IPS DF 6.9 (cell line): ENCODE results near the gene CCDC57.

ENCODE experiments used
- DNase-seq: peaks from one replicate; pipeline ENCODE4 v3.0.0-alpha.2; 2013; ENCODE audit warnings: low read depth, low spot score
- H3K27ac ChIP-seq: one replicate; pipeline ENCODE4 v1.5.1; 2013; ENCODE audit warnings: low read length, control low read depth
- H3K27me3 ChIP-seq: 2 replicates; pipeline ENCODE4 v1.6.1; 2013; ENCODE audit warnings: mild to moderate bottlenecking, low read length; ENCODE audit not compliant: control insufficient read depth, insufficient read depth
- H3K36me3 ChIP-seq: 2 replicates; pipeline ENCODE4 v1.6.1; 2013; ENCODE audit warnings: low read length; ENCODE audit not compliant: control insufficient read depth, insufficient read depth
- H3K4me1 ChIP-seq: 2 replicates; pipeline ENCODE4 v1.6.1; 2013; ENCODE audit warnings: low read length; ENCODE audit not compliant: control insufficient read depth, insufficient read depth
- H3K4me3 ChIP-seq: 2 replicates; pipeline ENCODE4 v1.5.1; 2013; ENCODE audit warnings: mild to moderate bottlenecking, low read length
- H3K9me3 ChIP-seq: 2 replicates; pipeline ENCODE4 v1.6.1; 2013; ENCODE audit warnings: low read length, inconsistent platforms; ENCODE audit not compliant: control insufficient read depth, insufficient read depth
- WGBS: extraction: QIAGEN DNeasy Blood & Tissue Kit; methylation state at CpG from one replicate; pipeline ENCODE4 v1.1.7; 2013; ENCODE audit warnings: mixed read lengths, missing lambda C conversion rate; ENCODE audit not compliant: insufficient read length, insufficient coverage; 5-methylcytosine and 5-hydroxymethylcytosine counted together

Gene CCDC57

DNA sequence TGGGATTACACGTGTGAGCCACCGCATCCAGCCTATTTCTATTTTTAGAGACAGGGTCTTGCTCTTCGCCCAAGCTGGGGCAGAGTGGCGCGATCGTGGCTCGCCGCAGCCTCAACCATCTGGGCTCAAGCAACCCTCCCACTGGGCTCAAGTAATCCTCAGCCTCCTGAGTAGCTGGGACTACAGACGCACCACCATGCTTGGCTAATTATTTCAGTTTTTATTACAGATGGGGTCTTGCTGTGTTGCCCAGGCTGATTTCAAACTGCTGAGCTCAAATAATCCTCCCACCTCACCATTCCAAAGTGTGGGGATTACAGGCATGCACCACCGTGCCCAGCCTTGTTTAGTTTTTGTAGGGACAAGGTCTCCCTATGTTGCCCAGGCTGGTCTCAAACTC, 53.8 kb downstream of the CCDC57 start:
- no CpG with 5 or more reads among the region's 10 CpGs for WGBS
- peaks cover 3% of the 10 kb centered on the region; the same call in 1 of the 2 replicates for H3K36me3 ChIP-seq
- no peak overlapping the region for H3K27ac ChIP-seq

DNA sequence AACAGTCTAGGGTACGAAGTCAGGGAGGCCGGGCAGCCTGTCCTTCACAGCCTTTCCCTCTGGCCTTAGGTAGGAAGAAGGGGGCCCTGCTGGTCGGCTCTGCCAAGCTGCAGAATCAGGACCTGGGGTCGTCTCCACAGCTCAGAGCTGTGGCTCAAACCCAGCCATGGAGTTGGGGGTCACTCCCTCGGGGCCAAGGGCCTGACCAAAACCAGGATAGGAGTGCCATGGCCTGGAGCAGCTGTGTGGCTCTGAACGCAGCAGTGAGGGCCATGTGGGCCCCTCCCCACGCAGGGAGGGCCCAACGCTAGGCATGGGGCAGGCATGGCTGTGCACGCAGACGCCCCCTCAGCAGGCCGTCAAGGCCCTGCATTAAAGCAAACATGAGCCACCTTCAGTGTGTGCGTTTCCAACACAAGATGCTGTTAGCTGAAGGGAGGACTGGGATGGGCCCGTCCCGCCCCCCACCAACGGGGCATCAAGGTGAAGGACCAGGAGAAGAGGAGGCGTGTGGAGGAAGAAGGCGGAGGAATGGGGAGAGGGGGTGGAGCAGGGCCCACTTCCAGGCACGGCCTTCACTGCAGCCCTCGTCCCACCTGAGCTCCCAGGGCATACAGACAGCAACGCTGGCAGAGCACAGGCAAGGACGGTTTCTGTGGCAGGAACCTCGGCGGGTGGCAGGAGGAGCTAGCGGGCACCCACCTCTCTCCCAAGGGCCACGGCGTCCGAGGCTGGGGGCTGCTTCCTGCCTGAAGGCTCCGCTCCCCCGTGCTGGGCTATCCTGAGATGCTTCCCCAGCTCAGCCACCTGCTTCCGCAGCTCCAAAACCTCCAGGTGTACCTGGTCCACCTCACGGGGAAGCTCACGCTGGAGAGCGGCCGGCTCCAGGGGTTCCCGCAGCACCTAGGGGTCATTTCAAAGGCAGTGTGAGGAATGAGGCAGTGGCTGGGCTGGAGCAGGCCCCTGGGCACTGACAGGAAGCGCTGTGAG, 55.3 kb downstream of the CCDC57 start:
- no peak overlapping the region for H3K27ac ChIP-seq
- no peak overlapping the region for H3K4me3 ChIP-seq
- no peaks in the 10 kb centered on the region; the same call in 1 of the 2 replicates for H3K9me3 ChIP-seq
- DNase-seq: no peak
- no peaks in the 10 kb centered on the region; the same call in 1 of the 2 replicates for H3K36me3 ChIP-seq
- H3K4me1 ChIP-seq: no peaks in the 10 kb centered on the region
- H3K27me3 ChIP-seq: no peaks in the 10 kb centered on the region
- no CpG with 5 or more reads among the region's 36 CpGs for WGBS

More for the DNA sequence above, 53.8 kb downstream of the CCDC57 start:
- Histone ChIP-seq H3K4me3 (no peak overlapping the region), H3K27me3 (no peaks in the 10 kb centered on the region), H3K4me1 (no peaks in the 10 kb centered on the region), H3K9me3 (no peaks in the 10 kb centered on the region; the same call in 1 of the 2 replicates)
- DNase-seq: no peak

DNA sequence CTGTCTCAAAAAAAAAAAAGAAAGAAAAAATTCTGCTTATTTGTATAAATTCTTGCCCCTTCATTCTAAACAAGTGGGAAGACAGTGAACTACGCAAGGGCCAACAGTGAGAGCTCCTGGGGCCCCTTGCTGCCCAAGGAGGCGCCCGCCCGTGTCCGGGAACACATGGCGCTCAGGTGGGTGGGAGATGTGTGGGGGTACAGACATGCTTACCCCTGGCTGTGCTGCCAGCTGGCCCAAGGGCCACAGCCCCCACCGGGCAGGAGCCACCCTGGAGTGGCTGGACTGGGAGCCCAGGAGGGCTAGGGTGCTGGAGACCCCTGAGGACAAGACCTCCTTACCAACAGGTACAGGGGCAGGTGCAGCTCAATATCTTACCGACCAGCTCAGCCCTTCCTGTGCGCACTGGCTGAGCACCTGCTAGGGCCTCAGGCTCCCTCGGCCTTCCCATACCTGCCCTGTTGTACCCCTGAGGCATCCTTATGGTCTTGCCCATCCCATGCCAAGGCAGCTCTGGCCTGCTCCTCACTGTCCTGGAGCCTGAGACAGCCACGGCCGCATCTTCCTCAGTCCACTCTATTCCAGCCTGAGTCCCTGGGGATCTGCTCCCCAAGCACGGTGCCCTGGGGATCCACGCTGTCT, 56.2 kb downstream of the CCDC57 start:
- no peaks in the 10 kb centered on the region for H3K27me3 ChIP-seq
- H3K4me3 ChIP-seq: no peak overlapping the region
- no peaks in the 10 kb centered on the region; the same call in 1 of the 2 replicates for H3K9me3 ChIP-seq
- H3K36me3 ChIP-seq: no peaks in the 10 kb centered on the region; the same call in 1 of the 2 replicates
- no CpG with 5 or more reads among the region's 14 CpGs for WGBS
- no peak overlapping the region for H3K27ac ChIP-seq
- no peak for DNase-seq
- no peaks in the 10 kb centered on the region for H3K4me1 ChIP-seq

DNA sequence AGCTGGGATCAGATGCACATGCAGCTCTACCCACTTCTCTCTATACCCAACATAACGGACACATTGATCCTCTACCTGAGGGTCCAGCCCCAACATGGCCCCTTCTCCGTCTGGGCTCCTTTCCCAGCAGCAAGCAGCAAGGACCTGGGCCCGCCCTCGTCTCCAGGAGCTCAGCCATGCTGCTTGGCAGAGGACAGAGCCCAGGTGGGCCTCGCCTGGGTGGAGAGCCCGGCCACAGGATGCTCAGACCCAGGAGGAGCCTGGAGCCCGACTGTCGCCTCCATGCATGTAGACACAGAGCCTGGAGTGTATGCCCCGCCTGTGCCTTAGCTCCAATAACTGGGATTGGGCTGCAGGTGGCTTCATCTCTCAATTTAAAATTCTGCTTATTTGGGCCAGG, 57.0 kb downstream of the CCDC57 start:
- no CpG with 5 or more reads among the region's 9 CpGs for WGBS
- H3K36me3 ChIP-seq: no peaks in the 10 kb centered on the region; the same call in 1 of the 2 replicates

GRCh38 chr17:82154881-82155331, 57.7 kb downstream of the CCDC57 start:
- H3K27ac ChIP-seq: no peak overlapping the region
- H3K36me3 ChIP-seq: no peaks in the 10 kb centered on the region; the same call in 1 of the 2 replicates
- no CpG with 5 or more reads among the region's 27 CpGs for WGBS
- no peak overlapping the region for H3K4me3 ChIP-seq
- no peaks in the 10 kb centered on the region for H3K9me3 ChIP-seq
- no peaks in the 10 kb centered on the region for H3K27me3 ChIP-seq
- DNase-seq: no peak
- no peaks in the 10 kb centered on the region for H3K4me1 ChIP-seq

More for the DNA sequence above, 57.0 kb downstream of the CCDC57 start:
- Histone ChIP-seq H3K4me3 (no peak overlapping the region), H3K4me1 (no peaks in the 10 kb centered on the region), H3K9me3 (no peaks in the 10 kb centered on the region), H3K27me3 (no peaks in the 10 kb centered on the region), H3K27ac (no peak overlapping the region)
- DNase-seq: no peak

DNA sequence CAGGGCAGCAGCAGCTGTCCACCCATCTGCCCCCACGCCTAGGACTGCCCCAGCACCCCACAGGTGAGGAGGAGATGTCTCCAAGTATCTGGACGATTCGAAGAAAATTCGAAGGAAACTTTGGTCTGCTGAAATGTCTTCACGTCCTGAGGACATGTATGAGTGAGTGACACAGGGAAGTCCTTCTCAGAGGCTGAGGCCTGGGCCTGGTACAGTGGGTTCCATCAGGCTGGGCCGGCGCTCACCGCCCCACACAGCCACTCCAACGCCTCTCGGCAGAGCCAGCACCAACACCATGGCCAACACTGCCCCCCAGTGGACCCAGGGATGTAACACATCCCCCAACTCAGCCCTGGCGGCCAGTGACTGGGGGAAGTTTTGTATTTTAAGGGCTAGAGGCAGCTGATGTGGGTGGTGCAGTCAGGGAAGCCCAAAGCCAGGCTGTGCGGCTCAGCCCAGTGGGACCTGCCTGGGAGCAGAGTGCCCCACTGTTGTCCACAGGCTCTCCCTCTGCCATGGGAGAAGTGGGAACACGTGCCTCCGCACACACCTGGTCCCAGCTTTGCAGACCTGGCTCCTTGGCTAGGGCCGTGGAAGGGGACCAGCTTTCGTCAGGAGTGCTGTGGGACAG, 58.8 kb downstream of the CCDC57 start:
- Histone ChIP-seq H3K9me3 (no peaks in the 10 kb centered on the region), H3K4me3 (no peak overlapping the region), H3K36me3 (no peaks in the 10 kb centered on the region; the same call in 1 of the 2 replicates), H3K27me3 (no peaks in the 10 kb centered on the region), H3K27ac (no peak overlapping the region), H3K4me1 (no peaks in the 10 kb centered on the region)
- DNase-seq: peak; percentile 71
- no CpG with 5 or more reads among the region's 16 CpGs for WGBS

DNA sequence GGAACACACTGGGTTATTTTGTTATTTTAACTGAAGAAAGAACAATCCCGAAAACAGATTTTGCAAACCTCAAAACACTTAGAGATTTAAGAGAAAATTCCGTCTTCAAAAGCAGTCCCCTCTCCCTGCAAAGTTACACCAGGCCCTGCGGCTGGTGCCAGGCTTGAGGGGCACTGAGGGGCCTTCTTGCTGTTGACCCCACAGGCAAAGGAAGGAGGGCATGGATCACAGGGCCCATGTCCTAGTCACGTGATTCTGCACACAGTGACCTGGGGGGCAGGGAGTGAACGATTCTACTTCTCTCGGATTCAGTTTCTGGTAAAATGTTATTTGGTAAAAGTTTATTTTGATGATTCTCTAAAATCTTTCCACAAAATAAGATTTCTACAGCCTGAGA, 59.3 kb downstream of the CCDC57 start:
- DNase-seq: no peak
- no peaks in the 10 kb centered on the region for H3K9me3 ChIP-seq
- WGBS: no CpG with 5 or more reads among the region's 6 CpGs
- H3K27me3 ChIP-seq: no peaks in the 10 kb centered on the region
- no peaks in the 10 kb centered on the region for H3K4me1 ChIP-seq
- H3K27ac ChIP-seq: no peak overlapping the region
- H3K36me3 ChIP-seq: no peaks in the 10 kb centered on the region; the same call in 1 of the 2 replicates
- H3K4me3 ChIP-seq: no peak overlapping the region

GRCh38 chr17:82152556-82153294, 59.9 kb downstream of the CCDC57 start:
- Histone ChIP-seq H3K27ac (no peak overlapping the region), H3K36me3 (no peaks in the 10 kb centered on the region; the same call in 1 of the 2 replicates), H3K4me3 (no peak overlapping the region), H3K27me3 (no peaks in the 10 kb centered on the region), H3K4me1 (no peaks in the 10 kb centered on the region), H3K9me3 (no peaks in the 10 kb centered on the region)
- no peak for DNase-seq
- WGBS: no CpG with 5 or more reads among the region's 22 CpGs

- no peak for DNase-seq
- H3K27ac ChIP-seq: no peak overlapping the region
- no CpG with 5 or more reads among the region's 5 CpGs for WGBS
These were observed 60.5 kb downstream of the CCDC57 start for GRCh38 chr17:82152114-82152513.

More at GRCh38 chr17:82152114-82152513, 60.5 kb downstream of the CCDC57 start:
- Histone ChIP-seq H3K4me3 (0 out of 2 replicates have a peak overlapping the region, but pooled peaks have one; percentile 5), H3K9me3 (no peaks in the 10 kb centered on the region), H3K4me1 (no peaks in the 10 kb centered on the region), H3K36me3 (no peaks in the 10 kb centered on the region; the same call in 1 of the 2 replicates), H3K27me3 (no peaks in the 10 kb centered on the region)
